Activated T-helper 1 cell treated with anti-CD3 and anti-CD28 coated beads, Interleukin-2, amount 50 U/mL, for 16 hours (primary cell): ENCODE measurements around the gene VPS50.

Experiments used
- DNase-seq, 2 donors: peaks; one replicate each; pipeline ENCODE4 v3.0.0-alpha.2; 2020; ENCODE audit warnings: low read depth in 1 of 2, low spot score in 1 of 2

The VPS50 gene

DNA sequence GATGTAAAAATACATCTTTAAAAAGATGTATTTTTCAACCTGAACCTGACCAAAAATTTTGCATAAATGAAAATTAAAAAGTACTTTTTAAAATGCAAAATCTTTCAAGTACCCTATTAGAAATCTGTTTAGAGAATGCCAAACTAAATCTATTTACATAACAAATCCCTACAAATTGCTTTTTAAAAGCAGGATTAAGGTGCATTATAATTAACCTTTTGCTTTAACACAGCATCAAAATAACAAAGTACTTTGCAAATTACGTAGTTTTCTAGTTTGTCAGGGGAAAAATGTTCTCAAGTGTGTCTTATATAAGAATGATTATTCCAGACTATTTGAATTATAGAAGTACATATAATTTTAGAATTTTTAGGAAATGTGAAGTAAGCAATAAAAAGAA is 160.8 kb downstream of the VPS50 start:
- DNase-seq: no peak

DNA sequence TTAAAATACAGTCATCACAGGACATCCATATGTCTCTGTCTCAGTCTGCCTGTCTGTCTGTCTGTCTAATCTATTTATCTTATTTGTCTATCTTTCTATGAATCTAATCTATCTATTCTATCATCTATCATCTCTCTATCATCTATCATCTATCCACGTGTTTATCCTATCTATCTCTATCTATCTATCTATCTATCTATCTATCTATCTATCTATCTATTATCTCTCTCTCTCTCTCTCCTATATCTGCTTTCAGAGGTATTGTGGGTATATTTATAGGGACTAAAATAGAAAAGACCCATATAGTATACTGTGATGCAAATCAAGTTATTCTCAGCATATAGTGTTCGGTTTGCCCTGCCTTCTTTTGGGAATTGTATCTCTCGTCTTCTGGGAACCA is 167.5 kb downstream of the VPS50 start:
- DNase-seq: no peak

DNA sequence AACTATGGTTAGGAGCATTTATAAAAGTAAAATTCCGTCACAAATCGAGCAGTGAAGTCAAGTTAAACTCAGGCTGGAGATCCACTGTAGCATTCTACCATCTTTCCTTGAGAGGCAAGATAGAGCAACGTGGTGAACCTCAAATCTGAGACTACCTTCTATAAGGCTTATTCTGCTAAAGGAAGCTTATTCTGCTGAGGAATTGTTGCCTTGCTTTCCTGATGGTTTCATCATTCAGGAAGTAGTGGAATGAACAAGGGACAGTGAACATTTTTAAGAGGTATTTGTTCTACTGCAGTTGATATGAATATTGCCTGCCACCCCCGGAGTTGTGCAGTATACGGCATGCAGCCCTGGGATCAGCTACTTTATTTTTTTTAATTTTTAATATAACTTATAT is 170.8 kb downstream of the VPS50 start:
- DNase-seq: no peak

- DNase-seq: no peak
Measured at GRCh38 chr7:93407239-93407638, 175.1 kb downstream of the VPS50 start.

GRCh38 chr7:93409324-93409723 is 177.2 kb downstream of the VPS50 start:
- DNase-seq: no peak
